ENCODE measurements around the gene ATG4B. TPM values are rescaled to one million over a fixed set of nuclear protein-coding genes. Genes with fewer than 3 reads are reported as not detected.

Gene ATG4B
- total and polyA plus RNA-seq, 10 donors, result 31.1 to 114 (median 87.7) TPM

DNA sequence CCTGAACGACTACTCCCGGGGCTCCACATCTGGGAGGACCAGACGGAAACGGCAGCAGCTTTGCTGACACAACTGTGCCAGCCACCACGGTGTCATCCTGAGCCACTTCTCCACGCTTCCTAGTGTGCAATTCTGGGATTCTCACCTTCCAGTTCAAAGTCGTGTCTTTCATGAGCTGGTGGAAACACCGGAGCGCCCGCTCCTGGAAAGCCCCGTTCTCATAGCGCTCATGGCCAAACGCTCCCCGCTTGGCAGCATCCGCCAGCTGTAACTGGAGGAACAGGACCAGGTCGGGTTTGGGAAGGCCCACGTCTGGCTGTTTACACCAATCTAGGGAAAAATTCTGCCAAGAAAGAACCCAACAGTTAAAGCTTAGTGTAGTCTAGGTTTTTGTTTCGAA lies 40.8 kb downstream of the ATG4B start:
- Histone ChIP-seq H3K4me1 (no peaks in the 10 kb centered on the region), H3K36me3 (peaks cover 0 to 99% (median 65%) of the 10 kb centered on the region in 6 donors)

DNA sequence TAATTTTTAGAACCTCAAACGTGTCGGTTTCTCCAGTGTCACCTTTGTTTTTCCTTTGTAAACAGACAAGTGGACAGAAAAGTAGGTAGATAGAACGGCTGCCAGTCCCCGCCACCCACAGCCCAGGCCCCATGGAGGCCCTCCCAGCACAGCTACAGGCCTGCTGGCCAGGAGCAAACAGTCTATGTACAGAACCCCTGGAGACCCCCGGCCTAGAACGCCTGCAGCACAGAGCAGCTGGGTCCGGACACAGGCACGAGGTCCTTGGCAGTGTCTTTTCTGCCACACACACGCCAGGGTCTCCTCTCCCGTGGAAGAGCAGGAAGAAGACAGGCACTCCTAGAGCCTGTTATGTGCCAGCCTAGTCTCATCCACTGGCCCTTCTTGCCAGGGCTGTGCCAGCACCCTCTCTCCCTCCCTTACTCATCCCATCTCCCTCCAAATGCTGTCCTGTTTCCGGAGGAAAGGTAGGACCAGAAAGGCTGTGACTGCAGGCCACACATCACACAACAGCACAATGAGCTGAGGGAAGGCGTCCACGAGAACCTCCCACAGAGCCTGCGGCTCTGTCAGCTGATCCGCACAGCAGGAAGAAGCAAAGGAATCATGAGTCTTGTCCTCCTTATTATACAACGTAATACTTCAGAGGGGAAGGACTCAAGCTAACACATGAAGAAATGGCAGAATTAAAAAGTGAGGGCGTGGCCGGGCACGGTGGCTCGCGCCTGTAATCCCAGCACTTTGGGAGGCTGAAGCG lies 41.5 kb downstream of the ATG4B start:
- H3K27me3 ChIP-seq (replicated peaks in 1 of 7), result no peaks in the 10 kb centered on the region
- TF ChIP-seq, protein P1, sequence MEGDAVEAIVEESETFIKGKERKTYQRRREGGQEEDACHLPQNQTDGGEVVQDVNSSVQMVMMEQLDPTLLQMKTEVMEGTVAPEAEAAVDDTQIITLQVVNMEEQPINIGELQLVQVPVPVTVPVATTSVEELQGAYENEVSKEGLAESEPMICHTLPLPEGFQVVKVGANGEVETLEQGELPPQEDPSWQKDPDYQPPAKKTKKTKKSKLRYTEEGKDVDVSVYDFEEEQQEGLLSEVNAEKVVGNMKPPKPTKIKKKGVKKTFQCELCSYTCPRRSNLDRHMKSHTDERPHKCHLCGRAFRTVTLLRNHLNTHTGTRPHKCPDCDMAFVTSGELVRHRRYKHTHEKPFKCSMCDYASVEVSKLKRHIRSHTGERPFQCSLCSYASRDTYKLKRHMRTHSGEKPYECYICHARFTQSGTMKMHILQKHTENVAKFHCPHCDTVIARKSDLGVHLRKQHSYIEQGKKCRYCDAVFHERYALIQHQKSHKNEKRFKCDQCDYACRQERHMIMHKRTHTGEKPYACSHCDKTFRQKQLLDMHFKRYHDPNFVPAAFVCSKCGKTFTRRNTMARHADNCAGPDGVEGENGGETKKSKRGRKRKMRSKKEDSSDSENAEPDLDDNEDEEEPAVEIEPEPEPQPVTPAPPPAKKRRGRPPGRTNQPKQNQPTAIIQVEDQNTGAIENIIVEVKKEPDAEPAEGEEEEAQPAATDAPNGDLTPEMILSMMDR (IDR thresholded peaks at IDR 0.05 in 8 of 11, conservative IDR thresholded peaks at IDR 0.05 in 3 of 11), result no peak
- no peak for TF ChIP-seq POLR2AphosphoS5 (IDR thresholded peaks at IDR 0.05)
- no peaks in the 10 kb centered on the region for H3K4me1 ChIP-seq
- no peak overlapping the region for H3K27ac ChIP-seq
- 89 to 96% (median 95%) methylated on average over 22 of the region's 22 CpGs for WGBS, 5 donors
- H3K36me3 ChIP-seq, result peaks cover 0 to 98% (median 64%) of the 10 kb centered on the region in 6 donors
- intact Hi-C loops (cut with DNase I; ENCODE audit: low total_unique reads), result no loop called here
- no peaks in the 10 kb centered on the region for H3K9me3 ChIP-seq
- DNase-seq, result no peak
- no peak overlapping the region for H3K4me3 ChIP-seq

More for the DNA sequence above, 40.8 kb downstream of the ATG4B start:
- no peaks in the 10 kb centered on the region for H3K27me3 ChIP-seq (replicated peaks in 1 of 7)
- TF ChIP-seq POLR2AphosphoS5 (IDR thresholded peaks at IDR 0.05) (no peak), POLR2A (IDR thresholded peaks at IDR 0.05) (no peak)
- no peaks in the 10 kb centered on the region for H3K9me3 ChIP-seq
- H3K27ac ChIP-seq, result no peak overlapping the region
- peak; percentile 59 for DNase-seq
- intact Hi-C loops (cut with DNase I; ENCODE audit: low total_unique reads), result no loop called here
- 92 to 96% (median 94%) methylated on average over 18 of the region's 18 CpGs for WGBS, 5 donors
- H3K4me3 ChIP-seq, result no peak overlapping the region

DNA sequence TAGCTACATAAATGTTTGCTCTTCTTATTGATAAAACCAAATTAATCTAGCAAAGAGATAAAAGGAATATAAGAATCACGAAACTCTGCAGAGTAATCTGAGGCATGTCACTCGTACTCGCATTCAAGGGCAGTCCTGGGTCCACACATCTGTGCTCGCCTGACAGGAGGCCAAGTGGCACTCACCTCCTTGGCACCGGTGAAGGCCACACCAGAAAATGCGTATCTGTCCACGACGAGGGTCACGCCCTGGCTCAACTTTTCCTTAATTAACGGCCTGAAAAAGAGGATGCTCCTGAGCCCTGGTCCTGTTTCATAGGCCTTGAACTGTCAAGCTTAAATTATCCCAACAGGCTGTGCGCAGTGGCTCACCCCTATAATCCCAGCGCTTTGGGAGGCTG lies 42.6 kb downstream of the ATG4B start:
- intact Hi-C loops (cut with DNase I; ENCODE audit: low total_unique reads), result no loop called here
- H3K4me3 ChIP-seq, result no peak overlapping the region
- WGBS, 5 donors, result 75 to 95% (median 89%) methylated on average over 12 of the region's 12 CpGs
- H3K27ac ChIP-seq, result no peak overlapping the region
- H3K9me3 ChIP-seq, result no peaks in the 10 kb centered on the region
- H3K4me1 ChIP-seq, result peaks cover 0 to 2% (median 0%) of the 10 kb centered on the region in 6 donors
- H3K36me3 ChIP-seq, result peaks cover 0 to 96% (median 63%) of the 10 kb centered on the region in 6 donors
- H3K27me3 ChIP-seq (replicated peaks in 1 of 7), result no peaks in the 10 kb centered on the region
- no peak for DNase-seq
- TF ChIP-seq POLR2AphosphoS5 (IDR thresholded peaks at IDR 0.05), result no peak
- TF ChIP-seq, protein P1 (IDR thresholded peaks at IDR 0.05 in 8 of 11, conservative IDR thresholded peaks at IDR 0.05 in 3 of 11), result no peak
- no peak for TF ChIP-seq POLR2A (IDR thresholded peaks at IDR 0.05)

DNA sequence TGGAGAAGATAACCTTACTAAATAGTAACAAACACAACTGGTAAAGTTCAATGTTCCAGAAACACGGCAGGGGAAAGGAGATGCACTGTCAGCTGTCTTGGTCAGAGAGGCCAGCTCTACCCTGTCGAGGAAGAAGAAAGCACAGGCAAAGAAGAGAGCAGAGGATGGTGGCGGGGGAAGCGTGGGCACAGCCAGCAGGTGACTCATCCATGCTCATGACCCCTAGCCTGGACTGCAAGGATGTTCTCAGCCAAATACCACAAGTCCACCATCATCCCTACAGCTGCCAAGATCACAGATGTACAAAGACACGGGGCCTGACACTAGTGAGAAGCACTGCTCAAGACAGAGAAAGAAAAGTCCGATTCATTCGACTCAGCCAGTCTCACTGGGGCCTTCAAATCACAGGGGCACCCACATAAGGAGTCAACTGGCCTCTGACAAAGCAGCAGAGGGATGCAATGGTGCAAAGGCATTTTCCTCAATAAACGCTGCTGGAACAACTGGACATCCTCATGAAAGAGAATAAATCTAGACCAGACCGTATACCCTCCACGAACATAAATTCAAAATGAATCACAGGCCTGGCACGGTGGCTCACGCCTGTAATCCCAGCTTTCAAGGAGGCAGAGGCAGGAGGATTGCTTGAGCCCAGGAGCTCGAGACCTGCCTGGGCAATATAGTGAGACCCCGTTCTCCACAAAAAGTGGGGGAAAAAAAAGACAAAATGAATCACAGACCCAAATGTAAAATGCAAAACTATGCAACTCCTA lies 43.5 kb downstream of the ATG4B start:
- 88 to 95% (median 92%) methylated on average over 14 of the region's 14 CpGs for WGBS, 5 donors
- H3K4me3 ChIP-seq, result no peak overlapping the region
- intact Hi-C loops (cut with DNase I; ENCODE audit: low total_unique reads), result no loop called here
- peaks cover 0 to 91% (median 56%) of the 10 kb centered on the region in 6 donors for H3K36me3 ChIP-seq
- H3K27me3 ChIP-seq (replicated peaks in 1 of 7), result no peaks in the 10 kb centered on the region
- H3K4me1 ChIP-seq, result peaks cover 4 to 12% (median 10%) of the 10 kb centered on the region in 6 donors
- TF ChIP-seq, protein P1 (IDR thresholded peaks at IDR 0.05 in 8 of 11, conservative IDR thresholded peaks at IDR 0.05 in 3 of 11), result no peak
- no peak for TF ChIP-seq POLR2A (IDR thresholded peaks at IDR 0.05)
- TF ChIP-seq POLR2AphosphoS5 (IDR thresholded peaks at IDR 0.05), result no peak
- no peaks in the 10 kb centered on the region for H3K9me3 ChIP-seq
- no peak overlapping the region for H3K27ac ChIP-seq
- DNase-seq, result no peak
